GM12878 (cell line): ENCODE data around the gene PPP1R9B. TPM values are rescaled to one million over a fixed set of nuclear protein-coding genes. Genes with fewer than 3 reads are reported as not detected.

Experiments
- ATAC-seq: fragments of 200-7000 bp; cut with Tn5 transposase; 3 replicates; pipeline ENCODE4 v1.9.1; 2020; ENCODE audit warnings: mild to moderate bottlenecking, moderate library complexity
- BruUV-seq: library from RNA; stranded (reverse); fragments of 400-500 nt; replicated peaks from 2 replicates; lab custom pipeline; 2021; lab: Mats Ljungman, UMichigan
- CTCF ChIA-PET: fragments of 300-600 bp; sonication (Branson Sonifier 250); formaldehyde crosslinking; extraction: SDS; loops from one replicate; lab custom pipeline; 2021; ENCODE audit warnings: inconsistent platforms; lab: Yijun Ruan, JAX
- POLR2A ChIA-PET: fragments of 350-600 bp; formaldehyde crosslinking; extraction: SDS; loops from one replicate; lab custom pipeline; 2021; ENCODE audit warnings: inconsistent platforms; lab: Charles Lee
- RAD21 ChIA-PET: fragments of 300-600 bp; sonication (Branson Sonifier 250); formaldehyde crosslinking; loops from one replicate; lab custom pipeline; 2023; ENCODE audit warnings: antibody characterized with exemption; ENCODE audit not compliant: unreplicated experiment; lab: Charles Lee
- SMC1A ChIA-PET: fragments of 300-600 bp; sonication (Branson Sonifier 250); formaldehyde crosslinking; loops from one replicate; lab custom pipeline; 2023; ENCODE audit not compliant: unreplicated experiment, uncharacterized antibody; lab: Charles Lee
- DNase-seq: peaks from one replicate; pipeline ENCODE4 v3.0.0-alpha.2; 2011; ENCODE audit warnings: low read depth, low spot score
- FAIRE-seq: peaks from 3 replicates; lab custom pipeline; 2011; peaks lifted over from hg19 to GRCh38; lab: Jason Lieb, UNC
- H2AFZ ChIP-seq: 2 replicates; pipeline ENCODE4 v1.6.0; 2011; ENCODE audit warnings: low read depth, low read length, control low read depth; ENCODE audit not compliant: control insufficient read depth
- H3K27ac ChIP-seq: 2 replicates; pipeline ENCODE4 v1.5.1; 2011; ENCODE audit warnings: control low read depth; ENCODE audit not compliant: control insufficient read depth, insufficient read depth
- H3K27me3 ChIP-seq, 2 experiments: replicated peaks in 1 of 2; 2 replicates each; pipeline versions ENCODE4 v1.6.0 to v1.6.1; 2011; ENCODE audit warnings: low read length in 1 of 2; ENCODE audit not compliant: control insufficient read depth in 2 of 2, insufficient read depth in 2 of 2
- H3K36me3 ChIP-seq, 2 experiments: 2 replicates each; pipeline ENCODE4 v1.5.1; 2011; ENCODE audit warnings: low read length in 1 of 2; ENCODE audit not compliant: control insufficient read depth in 2 of 2, insufficient read depth in 2 of 2
- H3K4me1 ChIP-seq: 2 replicates; pipeline ENCODE4 v1.6.1; 2011; ENCODE audit warnings: mild to moderate bottlenecking, low read length, moderate library complexity, mixed read lengths; ENCODE audit not compliant: control insufficient read depth, insufficient read depth
- H3K4me2 ChIP-seq: 2 replicates; pipeline ENCODE4 v1.6.0; 2011; ENCODE audit warnings: control low read depth; ENCODE audit not compliant: control insufficient read depth, insufficient read depth
- H3K4me3 ChIP-seq: fragments of 200-600 bp; sonication (generic); 2 replicates; pipeline ENCODE4 v1.5.1; 2016
- H3K79me2 ChIP-seq: 2 replicates; pipeline ENCODE4 v1.6.0; 2011; ENCODE audit warnings: low read length; ENCODE audit not compliant: control insufficient read depth, insufficient read depth
- H3K9ac ChIP-seq: 2 replicates; pipeline ENCODE4 v1.8.0; 2011; ENCODE audit warnings: low read length, control low read depth, mixed read lengths; ENCODE audit not compliant: control insufficient read depth, insufficient read depth
- H3K9me3 ChIP-seq: replicated peaks from 3 replicates; pipeline ENCODE4 v1.5.1; 2011; ENCODE audit warnings: mild to moderate bottlenecking, low read length; ENCODE audit not compliant: control insufficient read depth, insufficient read depth
- H4K20me1 ChIP-seq: 2 replicates; pipeline ENCODE4 v1.6.0; 2011; ENCODE audit not compliant: control insufficient read depth, insufficient read depth
- BACH1 ChIP-seq: fragments of 450-650 bp; IDR thresholded peaks from 2 replicates; pipeline ENCODE4 v1.6.1; 2017; ENCODE audit warnings: mild to moderate bottlenecking, borderline replicate concordance
- CTCF ChIP-seq, 3 experiments: IDR thresholded peaks in 2 of 3; conservative IDR thresholded peaks in 1 of 3; 2 replicates each; pipeline ENCODE4 v1.5.1; 2011; ENCODE audit warnings: low read depth in 3 of 3, low read length in 3 of 3, mild to moderate bottlenecking in 3 of 3, control low read depth in 2 of 3, moderate library complexity in 2 of 3, inconsistent platforms in 1 of 3, mixed read lengths in 1 of 3; ENCODE audit not compliant: control insufficient read depth in 2 of 3, insufficient read depth in 1 of 3; ENCODE audit errors: extremely low read depth in 1 of 3
- LARP7 ChIP-seq: fragments of 450-650 bp; IDR thresholded peaks from 2 replicates; pipeline ENCODE4 v1.6.1; 2017; ENCODE audit warnings: mild to moderate bottlenecking
- PKNOX1 ChIP-seq: fragments of 450-650 bp; IDR thresholded peaks from 2 replicates; pipeline ENCODE4 v1.6.1; 2016; ENCODE audit warnings: mild to moderate bottlenecking
- RAD21 ChIP-seq: IDR thresholded peaks from 2 replicates; pipeline ENCODE4 v1.6.1; 2011; ENCODE audit warnings: mild to moderate bottlenecking, low read depth, low read length, moderate library complexity; ENCODE audit not compliant: insufficient read depth
- RBBP5 ChIP-seq: fragments of 200-600 bp; sonication (generic); conservative IDR thresholded peaks from 2 replicates; pipeline ENCODE4 v1.6.1; 2016
- SMARCA5 ChIP-seq: fragments of 450-650 bp; IDR thresholded peaks from 2 replicates; pipeline ENCODE4 v1.6.1; 2017; ENCODE audit warnings: mild to moderate bottlenecking
- SMC3 ChIP-seq: IDR thresholded peaks from 2 replicates; pipeline ENCODE4 v1.6.1; 2011; ENCODE audit warnings: low read length, improper control_type of control experiment, borderline replicate concordance
- TCF12 ChIP-seq: IDR thresholded peaks from 2 replicates; pipeline ENCODE4 v1.6.1; 2011; ENCODE audit warnings: low read depth, mild to moderate bottlenecking, low read length
- YY1 ChIP-seq: IDR thresholded peaks from 2 replicates; pipeline ENCODE4 v1.6.1; 2011; ENCODE audit warnings: low read depth, mild to moderate bottlenecking, low read length
- WGBS: methylation state at CpG from one replicate; pipeline ENCODE4 v1.1.6; 2016; ENCODE audit warnings: low lambda C conversion rate; ENCODE audit not compliant: insufficient replicate concordance, insufficient coverage; ENCODE audit errors: missing lambda C conversion rate; 5-methylcytosine and 5-hydroxymethylcytosine counted together
- in situ Hi-C: fragments of 300-500 bp; cut with MboI; formaldehyde crosslinking; loops from 9 replicates; pipeline ENCODE4 v1.14.3; 2018; ENCODE audit warnings: mixed read lengths
- intact Hi-C: fragments of 100-400 bp; cut with micrococcal nuclease; formaldehyde crosslinking; loops from one replicate; pipeline ENCODE4 v1.14.2; 2022; ENCODE audit not compliant: unreplicated experiment
- polyA plus RNA-seq, 11 experiments: library from polyadenylated mRNA; depleted of rRNA in 4 of 11; unstranded in 6 of 11; stranded (reverse) in 5 of 11; fragments of >200 nt; fragmentation: Nextera tagmentation in 4 of 11; fragmentation: Illumina TruSeq in 1 of 11; extraction: Ambion mirVana in 4 of 11; extraction: Trizol in 1 of 11; gene quantifications; 1 replicate in 1 of 11; 2 replicates in 10 of 11; pipeline versions ENCODE4 v1.2.1 to v1.2.3, GENCODE V29; 2011 to 2016; ENCODE audit warnings: inconsistent platforms in 2 of 11, missing spikeins in 2 of 11, low read depth in 1 of 11
- total RNA-seq, 4 experiments: library from RNA; depleted of rRNA in 3 of 4; stranded (reverse); fragments of >200 nt in 3 of 4; fragmentation: Illumina TruSeq in 1 of 4; extraction: Trizol in 1 of 4; gene quantifications; 2 replicates each; pipeline versions ENCODE4 v1.2.1 to v1.2.3, GENCODE V29; 2013 to 2021

Gene PPP1R9B
- total and polyA plus RNA-seq, 10 of the 15 experiments (the other 5 are each of a cell fraction or from before 2014, with no cell fraction given): 0.20 to 107 (median 37.5) TPM

- SMC1A ChIA-PET: interaction anchor here (0.6 to 2.0 kb wide), 13 partner anchors 10 to 1027 kb away, joined by 3 to 13 read pairs (median 4); partner anchors contain the start of gene ITGA3
- Histone ChIP-seq H3K4me1 (no peaks in the 10 kb centered on the region), H3K4me3 (no peak overlapping the region), H4K20me1 (no peaks in the 10 kb centered on the region), H3K4me2 (no peak overlapping the region), H3K27me3 (no peaks in the 10 kb centered on the region), H3K36me3 (no peaks in the 10 kb centered on the region), H3K9ac (no peak overlapping the region), H3K27ac (no peak overlapping the region), H2AFZ (no peak overlapping the region; the same call in 1 of the 2 replicates), H3K9me3 (no peaks in the 10 kb centered on the region), H3K79me2 (no peaks in the 10 kb centered on the region)
- TF ChIP-seq SMARCA5 (peak; percentile 67; the same call in 1 of the 2 replicates), BACH1 (peak; percentile 37; the same call in 1 of the 2 replicates), RAD21 (peak; percentile 94), CTCF (IDR thresholded peaks at IDR 0.05 in 2 of 3, conservative IDR thresholded peaks at IDR 0.05 in 1 of 3; ENCODE audit: control insufficient read depth in 2 of 3, extremely low read depth in 1 of 3, insufficient read depth in 1 of 3, low read depth in 3 of 3, low read length in 3 of 3) (peak; percentile 93 to 99 (median 98)), PKNOX1 (no peak), RBBP5 (no peak), LARP7 (0 out of 2 replicates have a peak, but pooled peaks have one; percentile 36), YY1 (0 out of 2 replicates have a peak, but pooled peaks have one; percentile 46), TCF12 (peak; percentile 45; the same call in 1 of the 2 replicates), SMC3 (peak; percentile 69)
- CTCF ChIA-PET: interaction anchor here (0.6 to 2.6 kb wide), 48 partner anchors 9 to 1213 kb away, joined by 3 to 118 read pairs (median 4); partner anchors contain the start of gene ITGA3
- peak; percentile 98 for FAIRE-seq
- DNase-seq: no peak
- peak; percentile 99 for ATAC-seq
- POLR2A ChIA-PET: no interaction called here
- intact Hi-C loops (loop anchor here (1.0 to 5.0 kb wide), 2 partner anchors 61 to 225 kb away; no protein-coding TSS in a partner anchor), in situ Hi-C loops (no loop called here)
- 2% methylated on average over 9 of the region's 10 CpGs for WGBS
- BruUV-seq: no TSS peak
- RAD21 ChIA-PET: interaction anchor here (0.6 to 2.4 kb wide), 14 partner anchors 9 to 100 kb away, joined by 3 to 19 read pairs (median 4); partner anchors contain the start of gene SAMD14
Observed at GRCh38 chr17:50087246-50087911, 63.1 kb downstream of the PPP1R9B start.

Other genes with a start within 250 kb of the PPP1R9B start
Only the 7 nearest of the 12 such genes appear.
- gene DLX3, start 155.5 kb downstream of the PPP1R9B start, total RNA-seq (2014; rRNA removed): not detected in 2 replicates
- gene DLX3, start 155.5 kb downstream of the PPP1R9B start, total RNA-seq (2014; rRNA removed; fragmentation: Illumina TruSeq; extraction: Trizol): not detected in 2 replicates
- gene DLX3, start 155.5 kb downstream of the PPP1R9B start, total RNA-seq (2021): not detected in 2 replicates
- not detected in 2 replicates for gene DLX3, start 155.5 kb downstream of the PPP1R9B start, polyA plus RNA-seq (2011; rRNA removed)
- not detected in 2 replicates for gene DLX3, start 155.5 kb downstream of the PPP1R9B start, polyA plus RNA-seq (2014; fragmentation: Illumina TruSeq; extraction: Trizol)
- gene DLX3, start 155.5 kb downstream of the PPP1R9B start, polyA plus RNA-seq (2014; fragmentation: Nextera tagmentation; extraction: Ambion mirVana): not detected
- not detected in 2 replicates for gene DLX3, start 155.5 kb downstream of the PPP1R9B start, polyA plus RNA-seq (2014; rRNA removed)
- gene DLX3, start 155.5 kb downstream of the PPP1R9B start, polyA plus RNA-seq (2016; fragmentation: Nextera tagmentation; extraction: Ambion mirVana): not detected
- gene ITGA3, start 94.6 kb downstream of the PPP1R9B start, total RNA-seq (2014; rRNA removed): 10.3 and 13.4 TPM in 2 replicates
- gene ITGA3, start 94.6 kb downstream of the PPP1R9B start, total RNA-seq (2014; rRNA removed; fragmentation: Illumina TruSeq; extraction: Trizol): 6.6 and 6.9 TPM in 2 replicates
- 12.5 and 14.3 TPM in 2 replicates for gene ITGA3, start 94.6 kb downstream of the PPP1R9B start, total RNA-seq (2021)
- gene ITGA3, start 94.6 kb downstream of the PPP1R9B start, polyA plus RNA-seq (2011; rRNA removed): 4.3 and 6.9 TPM in 2 replicates
- gene ITGA3, start 94.6 kb downstream of the PPP1R9B start, polyA plus RNA-seq (2014; fragmentation: Illumina TruSeq; extraction: Trizol): 3.8 and 6.6 TPM in 2 replicates
- gene ITGA3, start 94.6 kb downstream of the PPP1R9B start, polyA plus RNA-seq (2014; fragmentation: Nextera tagmentation; extraction: Ambion mirVana): under 1 TPM; 0.29 to 0.86 TPM
- 7.1 and 10.5 TPM in 2 replicates for gene ITGA3, start 94.6 kb downstream of the PPP1R9B start, polyA plus RNA-seq (2014; rRNA removed)
- 1 to 10 TPM; 4.0 to 4.6 TPM for gene ITGA3, start 94.6 kb downstream of the PPP1R9B start, polyA plus RNA-seq (2016; fragmentation: Nextera tagmentation; extraction: Ambion mirVana)
- gene PDK2, start 55.3 kb downstream of the PPP1R9B start, total RNA-seq (2014; rRNA removed): 9.7 and 12.3 TPM in 2 replicates
- gene PDK2, start 55.3 kb downstream of the PPP1R9B start, total RNA-seq (2014; rRNA removed; fragmentation: Illumina TruSeq; extraction: Trizol): 6.5 and 8.6 TPM in 2 replicates
- 14.2 and 16.1 TPM in 2 replicates for gene PDK2, start 55.3 kb downstream of the PPP1R9B start, total RNA-seq (2021)
- gene PDK2, start 55.3 kb downstream of the PPP1R9B start, polyA plus RNA-seq (2011; rRNA removed): 8.8 and 22.6 TPM in 2 replicates
- 9.8 and 12.3 TPM in 2 replicates for gene PDK2, start 55.3 kb downstream of the PPP1R9B start, polyA plus RNA-seq (2014; fragmentation: Illumina TruSeq; extraction: Trizol)
- 1 to 10 TPM in 1 of 2 experiments, under 1 TPM in 1; 0.98 to 1.2 TPM for gene PDK2, start 55.3 kb downstream of the PPP1R9B start, polyA plus RNA-seq (2014; fragmentation: Nextera tagmentation; extraction: Ambion mirVana)
- gene PDK2, start 55.3 kb downstream of the PPP1R9B start, polyA plus RNA-seq (2014; rRNA removed): 9.6 and 16.0 TPM in 2 replicates
- gene PDK2, start 55.3 kb downstream of the PPP1R9B start, polyA plus RNA-seq (2016; fragmentation: Nextera tagmentation; extraction: Ambion mirVana): 10 to 100 TPM; 17.5 to 20.2 TPM
- gene SAMD14, start 20.5 kb downstream of the PPP1R9B start, total RNA-seq (2014; rRNA removed): 0.17 and 0.22 TPM in 2 replicates
- gene SAMD14, start 20.5 kb downstream of the PPP1R9B start, total RNA-seq (2014; rRNA removed; fragmentation: Illumina TruSeq; extraction: Trizol): 0.22 and 0.74 TPM in 2 replicates
- 1.3 and 1.7 TPM in 2 replicates for gene SAMD14, start 20.5 kb downstream of the PPP1R9B start, total RNA-seq (2021)
- 0.32 and 1.3 TPM in 2 replicates for gene SAMD14, start 20.5 kb downstream of the PPP1R9B start, polyA plus RNA-seq (2011; rRNA removed)
- gene SAMD14, start 20.5 kb downstream of the PPP1R9B start, polyA plus RNA-seq (2014; fragmentation: Illumina TruSeq; extraction: Trizol): 0.19 and 0.25 TPM in 2 replicates
- not detected for gene SAMD14, start 20.5 kb downstream of the PPP1R9B start, polyA plus RNA-seq (2014; fragmentation: Nextera tagmentation; extraction: Ambion mirVana)
- gene SAMD14, start 20.5 kb downstream of the PPP1R9B start, polyA plus RNA-seq (2014; rRNA removed): 0.51 and 1.4 TPM in 2 replicates
- gene SAMD14, start 20.5 kb downstream of the PPP1R9B start, polyA plus RNA-seq (2016; fragmentation: Nextera tagmentation; extraction: Ambion mirVana): under 1 TPM in 1 of 2 experiments, not detected in 1; 0.06 TPM
- 0.11 and 0.68 TPM in 2 replicates for gene SGCA, start 15.3 kb upstream of the PPP1R9B start, total RNA-seq (2014; rRNA removed)
- 0.27 TPM in 1 of 2 replicates, not detected in the other for gene SGCA, start 15.3 kb upstream of the PPP1R9B start, total RNA-seq (2014; rRNA removed; fragmentation: Illumina TruSeq; extraction: Trizol)
- gene SGCA, start 15.3 kb upstream of the PPP1R9B start, total RNA-seq (2021): 0.51 and 0.56 TPM in 2 replicates
- 0.24 and 0.81 TPM in 2 replicates for gene SGCA, start 15.3 kb upstream of the PPP1R9B start, polyA plus RNA-seq (2011; rRNA removed)
- gene SGCA, start 15.3 kb upstream of the PPP1R9B start, polyA plus RNA-seq (2014; fragmentation: Illumina TruSeq; extraction: Trizol): 0.24 TPM in 1 of 2 replicates, not detected in the other
- under 1 TPM in 1 of 2 experiments, not detected in 1; 0.13 TPM for gene SGCA, start 15.3 kb upstream of the PPP1R9B start, polyA plus RNA-seq (2014; fragmentation: Nextera tagmentation; extraction: Ambion mirVana)
- 0.25 and 2.2 TPM in 2 replicates for gene SGCA, start 15.3 kb upstream of the PPP1R9B start, polyA plus RNA-seq (2014; rRNA removed)
- under 1 TPM in 1 of 2 experiments, not detected in 1; 0.50 TPM for gene SGCA, start 15.3 kb upstream of the PPP1R9B start, polyA plus RNA-seq (2016; fragmentation: Nextera tagmentation; extraction: Ambion mirVana)
- 0.79 and 1.1 TPM in 2 replicates for gene COL1A1, start 51.0 kb upstream of the PPP1R9B start, total RNA-seq (2014; rRNA removed)
- 0.55 and 1.2 TPM in 2 replicates for gene COL1A1, start 51.0 kb upstream of the PPP1R9B start, total RNA-seq (2014; rRNA removed; fragmentation: Illumina TruSeq; extraction: Trizol)
- 6.1 and 7.7 TPM in 2 replicates for gene COL1A1, start 51.0 kb upstream of the PPP1R9B start, total RNA-seq (2021)
- 1.9 and 2.9 TPM in 2 replicates for gene COL1A1, start 51.0 kb upstream of the PPP1R9B start, polyA plus RNA-seq (2011; rRNA removed)
- gene COL1A1, start 51.0 kb upstream of the PPP1R9B start, polyA plus RNA-seq (2014; fragmentation: Illumina TruSeq; extraction: Trizol): 0.54 and 1.9 TPM in 2 replicates
- gene COL1A1, start 51.0 kb upstream of the PPP1R9B start, polyA plus RNA-seq (2014; fragmentation: Nextera tagmentation; extraction: Ambion mirVana): under 1 TPM; 0.18 to 0.32 TPM
- gene COL1A1, start 51.0 kb upstream of the PPP1R9B start, polyA plus RNA-seq (2014; rRNA removed): 3.5 and 3.9 TPM in 2 replicates
- gene COL1A1, start 51.0 kb upstream of the PPP1R9B start, polyA plus RNA-seq (2016; fragmentation: Nextera tagmentation; extraction: Ambion mirVana): 1 to 10 TPM; 2.7 to 4.3 TPM
- 0.05 and 0.73 TPM in 2 replicates for gene TMEM92, start 123.8 kb upstream of the PPP1R9B start, total RNA-seq (2014; rRNA removed)
- 0.14 and 0.27 TPM in 2 replicates for gene TMEM92, start 123.8 kb upstream of the PPP1R9B start, total RNA-seq (2014; rRNA removed; fragmentation: Illumina TruSeq; extraction: Trizol)
- 0.21 and 0.27 TPM in 2 replicates for gene TMEM92, start 123.8 kb upstream of the PPP1R9B start, total RNA-seq (2021)
- gene TMEM92, start 123.8 kb upstream of the PPP1R9B start, polyA plus RNA-seq (2011; rRNA removed): 0.82 and 1.2 TPM in 2 replicates
- gene TMEM92, start 123.8 kb upstream of the PPP1R9B start, polyA plus RNA-seq (2014; fragmentation: Illumina TruSeq; extraction: Trizol): 0.37 and 0.40 TPM in 2 replicates
- under 1 TPM; 0.16 to 0.22 TPM for gene TMEM92, start 123.8 kb upstream of the PPP1R9B start, polyA plus RNA-seq (2014; fragmentation: Nextera tagmentation; extraction: Ambion mirVana)
- 0.27 and 0.79 TPM in 2 replicates for gene TMEM92, start 123.8 kb upstream of the PPP1R9B start, polyA plus RNA-seq (2014; rRNA removed)
- under 1 TPM; 0.11 to 0.56 TPM for gene TMEM92, start 123.8 kb upstream of the PPP1R9B start, polyA plus RNA-seq (2016; fragmentation: Nextera tagmentation; extraction: Ambion mirVana)